HCT116 (cell line): ENCODE data around the gene TESPA1.

ENCODE experiments used
- CEBPB ChIP-seq: IDR thresholded peaks from 2 replicates; pipeline ENCODE4 v1.6.1; 2012; ENCODE audit warnings: low read depth
- CTCF ChIP-seq, 3 experiments: fragments of 200-600 bp in 1 of 3; sonication (generic) in 1 of 3; IDR thresholded peaks in 2 of 3; conservative IDR thresholded peaks in 1 of 3; 2 replicates each; pipeline ENCODE4 v1.5.1; 2012 to 2017; ENCODE audit warnings: low read depth in 2 of 3, low read length in 2 of 3, antibody characterized with exemption in 1 of 3, borderline replicate concordance in 1 of 3, control low read depth in 1 of 3, mild to moderate bottlenecking in 1 of 3, mixed read lengths in 1 of 3, mixed run types in 1 of 3, moderate library complexity in 1 of 3; ENCODE audit not compliant: insufficient read depth in 1 of 3
- EGR1 ChIP-seq: IDR thresholded peaks from 2 replicates; pipeline ENCODE4 v1.6.1; 2012; ENCODE audit warnings: low read depth
- EZH2 ChIP-seq: fragments of 200-600 bp; sonication (generic); IDR thresholded peaks from 2 replicates; pipeline ENCODE4 v1.6.1; 2017; ENCODE audit warnings: antibody characterized with exemption, mixed run types
- EZH2phosphoT487 ChIP-seq: fragments of 200-600 bp; IDR thresholded peaks from 2 replicates; pipeline ENCODE4 v1.6.1; 2018; ENCODE audit warnings: antibody characterized with exemption, borderline replicate concordance
- JUND ChIP-seq: IDR thresholded peaks from 2 replicates; pipeline ENCODE4 v1.6.1; 2012
- MAX ChIP-seq: IDR thresholded peaks from 2 replicates; pipeline ENCODE4 v1.6.1; 2012
- POLR2A ChIP-seq: IDR thresholded peaks from 2 replicates; pipeline ENCODE4 v1.7.0; 2011; ENCODE audit warnings: borderline replicate concordance; ENCODE audit not compliant: insufficient read depth, insufficient read length; ENCODE audit errors: extremely low read depth
- POLR2AphosphoS5 ChIP-seq: IDR thresholded peaks from 2 replicates; pipeline ENCODE4 v1.6.1; 2011; ENCODE audit warnings: mild to moderate bottlenecking, low read depth, low read length, moderate library complexity
- SP1 ChIP-seq: IDR thresholded peaks from 2 replicates; pipeline ENCODE4 v1.6.1; 2012; ENCODE audit warnings: low read depth
- ZBTB33 ChIP-seq: IDR thresholded peaks from 2 replicates; pipeline ENCODE4 v1.6.1; 2011; ENCODE audit warnings: mild to moderate bottlenecking, low read length, moderate library complexity; ENCODE audit not compliant: insufficient replicate concordance; ENCODE audit errors: extremely low read depth
- ZFX ChIP-seq: fragments of 450-650 bp; IDR thresholded peaks from 2 replicates; pipeline ENCODE4 v1.6.1; 2017

GRCh38 chr12:54945082-54945481 is 39.5 kb downstream of the TESPA1 start:
- TF ChIP-seq CTCF (IDR thresholded peaks at IDR 0.05 in 2 of 3, conservative IDR thresholded peaks at IDR 0.05 in 1 of 3; ENCODE audit: borderline replicate concordance in 1 of 3, insufficient read depth in 1 of 3, low read depth in 2 of 3, low read length in 2 of 3) (no peak), ZFX (no peak), POLR2AphosphoS5 (no peak), POLR2A (no peak), SP1 (no peak), EGR1 (no peak), MAX (no peak), EZH2phosphoT487 (no peak), ZBTB33 (no peak), CEBPB (no peak), EZH2 (no peak), JUND (no peak)
